Coronary artery (tissue), 2 donors: ENCODE measurements around the gene KCNQ1.

Source experiments
- DNase-seq: peaks from one replicate; pipeline ENCODE4 v3.0.0-alpha.2; 2017; ENCODE audit warnings: low spot score
- H3K27ac ChIP-seq, 2 donors: fragments of 200-600 bp; sonication (generic); one replicate each; pipeline ENCODE4 v1.5.1; 2016 to 2019
- H3K4me3 ChIP-seq: fragments of 200-600 bp; sonication (generic); 2 replicates; pipeline ENCODE4 v1.5.1; 2016; ENCODE audit warnings: mild to moderate bottlenecking, moderate library complexity
- TF ChIP-seq, protein P1 (sequence below): fragments of 200-600 bp; sonication (generic); IDR thresholded peaks from one replicate; pipeline ENCODE4 v1.5.1; 2019; ENCODE audit warnings: antibody characterized with exemption

Gene KCNQ1

GRCh38 chr11:2724653-2725367 is 280.0 kb downstream of the KCNQ1 start:
- no peak for DNase-seq
- Histone ChIP-seq H3K4me3 (no peak overlapping the region), H3K27ac (no peak overlapping the region)
- TF ChIP-seq, protein P1, sequence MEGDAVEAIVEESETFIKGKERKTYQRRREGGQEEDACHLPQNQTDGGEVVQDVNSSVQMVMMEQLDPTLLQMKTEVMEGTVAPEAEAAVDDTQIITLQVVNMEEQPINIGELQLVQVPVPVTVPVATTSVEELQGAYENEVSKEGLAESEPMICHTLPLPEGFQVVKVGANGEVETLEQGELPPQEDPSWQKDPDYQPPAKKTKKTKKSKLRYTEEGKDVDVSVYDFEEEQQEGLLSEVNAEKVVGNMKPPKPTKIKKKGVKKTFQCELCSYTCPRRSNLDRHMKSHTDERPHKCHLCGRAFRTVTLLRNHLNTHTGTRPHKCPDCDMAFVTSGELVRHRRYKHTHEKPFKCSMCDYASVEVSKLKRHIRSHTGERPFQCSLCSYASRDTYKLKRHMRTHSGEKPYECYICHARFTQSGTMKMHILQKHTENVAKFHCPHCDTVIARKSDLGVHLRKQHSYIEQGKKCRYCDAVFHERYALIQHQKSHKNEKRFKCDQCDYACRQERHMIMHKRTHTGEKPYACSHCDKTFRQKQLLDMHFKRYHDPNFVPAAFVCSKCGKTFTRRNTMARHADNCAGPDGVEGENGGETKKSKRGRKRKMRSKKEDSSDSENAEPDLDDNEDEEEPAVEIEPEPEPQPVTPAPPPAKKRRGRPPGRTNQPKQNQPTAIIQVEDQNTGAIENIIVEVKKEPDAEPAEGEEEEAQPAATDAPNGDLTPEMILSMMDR: no peak

DNA sequence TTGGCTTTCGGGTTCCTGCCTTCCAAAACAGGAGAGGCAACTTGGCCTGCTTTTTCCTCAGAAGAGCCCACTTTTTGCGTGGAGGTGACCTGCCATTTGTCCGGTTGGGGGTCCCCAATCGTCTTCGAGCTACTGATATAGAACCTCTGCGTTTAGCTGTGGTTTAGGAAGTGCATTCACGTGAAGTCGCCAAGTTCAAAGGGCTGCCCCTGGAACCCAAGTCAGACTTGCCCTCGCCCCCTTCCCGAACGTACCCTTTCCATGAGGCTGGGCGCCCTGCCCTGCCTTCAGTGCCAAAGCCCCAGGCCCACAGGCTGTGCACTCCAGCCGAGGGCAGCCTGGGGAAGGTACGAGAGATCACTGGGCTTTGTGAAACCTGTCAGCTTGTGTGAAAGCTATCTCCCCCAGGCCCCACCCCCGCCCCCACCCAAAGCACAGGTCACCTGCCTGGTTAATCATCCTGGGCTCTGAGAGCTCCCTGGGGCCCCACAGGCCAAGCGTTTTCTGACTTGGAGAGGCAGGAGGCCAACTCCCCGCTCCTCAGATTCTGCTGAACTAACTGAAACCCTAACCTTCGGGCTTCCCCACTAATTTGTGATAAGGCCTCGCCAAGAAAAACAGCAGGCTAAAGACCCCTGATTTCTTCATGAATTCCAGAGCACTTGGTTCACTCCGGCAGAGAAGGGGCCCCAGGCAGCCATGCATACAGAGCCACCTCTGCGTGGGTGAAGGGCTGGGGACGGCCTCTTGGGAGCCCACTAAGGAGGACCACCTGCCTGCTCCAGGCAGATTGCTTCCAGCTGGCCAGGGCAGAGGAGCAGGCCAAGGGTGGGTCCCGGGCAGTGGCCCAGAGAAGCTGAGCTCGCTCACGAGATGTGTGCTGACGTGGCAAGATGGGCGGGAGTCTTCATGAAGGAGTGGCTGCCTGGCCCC is 280.8 kb downstream of the KCNQ1 start:
- TF ChIP-seq, protein P1: no peak
- H3K27ac ChIP-seq: no peak overlapping the region
- H3K4me3 ChIP-seq: no peak overlapping the region
- DNase-seq: no peak

GRCh38 chr11:2726964-2727363 is 282.2 kb downstream of the KCNQ1 start:
- TF ChIP-seq, protein P1: no peak
- no peak overlapping the region for H3K4me3 ChIP-seq
- H3K27ac ChIP-seq: no peak overlapping the region
- DNase-seq: no peak

- DNase-seq: no peak
- TF ChIP-seq, protein P1: no peak
- H3K4me3 ChIP-seq: no peak overlapping the region
- no peak overlapping the region for H3K27ac ChIP-seq
These were observed 283.4 kb downstream of the KCNQ1 start for GRCh38 chr11:2728128-2728662.

GRCh38 chr11:2728663-2729332 is 284.0 kb downstream of the KCNQ1 start:
- Histone ChIP-seq H3K4me3 (no peak overlapping the region), H3K27ac (no peak overlapping the region)
- TF ChIP-seq, protein P1: no peak
- DNase-seq: no peak

DNA sequence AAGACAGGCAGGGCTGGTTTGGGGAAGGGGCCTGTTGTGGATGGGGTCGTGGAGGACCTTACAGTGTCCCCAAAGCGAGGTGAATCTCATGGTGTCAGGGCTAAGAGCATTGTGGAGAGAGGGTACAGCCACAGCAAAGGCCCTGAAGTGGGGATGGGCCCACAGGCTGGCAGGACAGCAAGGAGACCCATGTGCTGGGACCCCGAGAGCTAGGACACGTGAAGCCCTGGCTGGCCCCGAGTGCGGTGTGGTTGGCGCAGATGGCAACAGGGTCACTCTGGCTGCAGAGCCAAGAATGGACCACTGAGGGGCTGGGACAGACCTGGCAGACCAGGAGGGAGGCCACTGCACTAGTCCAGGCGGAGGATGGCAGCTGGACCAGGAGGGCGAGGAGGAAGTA is 285.0 kb downstream of the KCNQ1 start:
- Histone ChIP-seq H3K4me3 (no peak overlapping the region), H3K27ac (no peak overlapping the region)
- DNase-seq: no peak
- TF ChIP-seq, protein P1: no peak
